SK-MEL-5 (cell line): Measurements from ENCODE around the gene RAB13. TPM values are rescaled to one million over a fixed set of nuclear protein-coding genes. Genes with fewer than 3 reads are reported as not detected.

Experiments
- DNase-seq: peaks from one replicate; pipeline ENCODE4 v3.0.0-alpha.2; 2016; ENCODE audit warnings: low read depth, low spot score
- in situ Hi-C: cut with HindIII; loops from 2 replicates; pipeline ENCODE4 v1.10.0; 2016; ENCODE audit warnings: low sequenced_read_pairs, high pct_unique_total_duplicates, low pct_unique_long_range_greater_than_20kb
- small RNA-seq, 2 experiments: library from RNA; depleted of rRNA; stranded (forward); fragments of <200 nt; gene quantifications; one replicate each; pipeline ENCODE3, GENCODE V24; 2014
- total RNA-seq: library from RNA; depleted of rRNA; stranded (reverse); fragments of >200 nt; shearing (Covaris generic); gene quantifications from 2 replicates; pipeline ENCODE4 v1.2.3, GENCODE V29; 2014; rRNA removed

The RAB13 gene
- total RNA-seq, 1 experiment from 2014 or later = 55.6 TPM

- no peak for DNase-seq
- in situ Hi-C loops = no loop called here
Measured at GRCh38 chr1:153944005-153944826, 41.9 kb downstream of the RAB13 start.

DNA sequence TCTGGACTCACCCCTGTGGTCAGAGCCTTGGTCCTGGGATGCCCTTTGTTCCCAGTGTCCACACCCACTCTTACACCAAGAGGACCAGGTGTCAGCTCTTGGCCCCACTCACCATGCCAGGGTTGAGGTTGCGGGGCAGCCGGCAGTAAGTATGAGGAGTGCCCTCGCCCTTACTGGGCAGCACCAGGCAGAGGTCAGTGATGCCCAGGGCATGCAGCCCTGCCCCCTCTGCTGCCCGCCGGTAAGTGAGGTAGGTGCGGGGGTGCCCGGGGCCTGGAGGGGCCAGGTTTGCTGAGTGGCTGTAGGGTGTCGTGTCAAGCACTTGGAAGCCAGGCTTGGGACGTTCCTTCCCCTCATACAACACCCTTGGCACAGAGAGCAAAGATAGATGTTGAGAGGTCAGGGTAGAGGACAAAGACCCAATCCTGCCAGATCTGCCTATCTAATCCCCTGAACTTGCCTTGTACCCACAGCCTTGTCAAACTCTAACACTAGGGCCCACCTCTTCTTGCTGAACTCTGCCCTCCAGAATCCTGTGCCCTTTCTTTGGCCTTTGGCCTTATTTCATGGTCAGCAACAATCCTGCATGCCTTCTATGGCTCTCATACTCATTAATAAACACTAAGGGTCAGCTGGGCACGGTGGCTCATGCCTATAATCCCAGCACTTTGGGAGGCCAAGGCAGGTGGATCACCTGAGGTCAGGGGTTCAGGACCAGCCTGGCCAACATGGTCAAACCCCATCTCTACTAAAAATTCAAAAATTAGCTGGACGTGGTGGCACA is 43.2 kb downstream of the RAB13 start:
- DNase-seq = no peak
- in situ Hi-C loops = no loop called here

DNA sequence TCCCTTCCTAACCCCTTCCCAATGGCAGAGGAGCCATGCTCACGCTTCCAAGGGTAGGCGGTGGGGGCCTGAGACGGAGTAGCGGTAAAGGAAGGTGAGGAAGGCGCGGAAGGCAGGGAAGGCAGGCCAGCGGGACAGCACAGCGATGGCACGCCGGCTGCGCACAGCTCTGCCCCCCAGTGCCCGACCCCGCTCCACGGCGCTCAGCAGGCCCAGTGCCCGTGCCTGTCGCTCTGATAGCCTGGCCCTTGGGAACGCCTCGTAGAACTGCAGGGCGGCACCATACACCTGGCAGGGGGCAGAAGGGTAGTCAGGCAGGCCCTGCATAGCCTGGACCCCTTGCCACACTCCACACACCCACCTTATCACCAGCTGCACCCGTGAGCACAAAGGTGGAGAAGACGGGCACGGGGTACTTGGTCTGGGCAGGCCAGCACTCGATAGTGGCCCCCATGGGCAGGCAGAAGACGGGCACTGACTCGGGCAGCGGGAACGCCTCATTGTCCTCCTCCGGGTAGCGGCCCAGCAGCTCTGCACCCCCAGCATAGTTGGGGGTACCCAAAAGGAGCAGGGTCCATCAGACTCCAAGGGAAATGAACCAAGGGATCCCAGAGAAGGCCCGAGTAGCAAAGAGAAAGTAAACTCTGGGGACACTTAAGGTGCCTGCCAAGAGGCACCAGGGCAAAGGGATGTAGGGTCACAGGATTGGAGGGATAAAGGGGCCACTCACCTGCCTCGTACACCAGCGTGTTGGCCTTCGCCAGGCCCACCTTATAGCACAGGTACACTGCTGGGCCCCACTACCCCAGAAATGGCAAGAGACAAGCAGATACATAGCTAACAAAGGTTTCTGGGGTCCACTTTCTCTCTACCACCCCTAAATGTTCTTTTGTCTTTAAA is 44.1 kb downstream of the RAB13 start:
- in situ Hi-C loops = no loop called here
- DNase-seq = no peak

- in situ Hi-C loops = no loop called here
- no peak for DNase-seq
Measured at GRCh38 chr1:153940756-153941155, 45.4 kb downstream of the RAB13 start.

GRCh38 chr1:153939476-153939875 is 46.7 kb downstream of the RAB13 start:
- DNase-seq = no peak
- in situ Hi-C loops = no loop called here

GRCh38 chr1:153938996-153939395 is 47.1 kb downstream of the RAB13 start:
- in situ Hi-C loops = no loop called here
- no peak for DNase-seq

- no peak for DNase-seq
- in situ Hi-C loops = no loop called here
Measured at GRCh38 chr1:153937331-153937730, 48.8 kb downstream of the RAB13 start.

GRCh38 chr1:153936011-153936802 is 49.9 kb downstream of the RAB13 start:
- in situ Hi-C loops = no loop called here
- no peak for DNase-seq

DNA sequence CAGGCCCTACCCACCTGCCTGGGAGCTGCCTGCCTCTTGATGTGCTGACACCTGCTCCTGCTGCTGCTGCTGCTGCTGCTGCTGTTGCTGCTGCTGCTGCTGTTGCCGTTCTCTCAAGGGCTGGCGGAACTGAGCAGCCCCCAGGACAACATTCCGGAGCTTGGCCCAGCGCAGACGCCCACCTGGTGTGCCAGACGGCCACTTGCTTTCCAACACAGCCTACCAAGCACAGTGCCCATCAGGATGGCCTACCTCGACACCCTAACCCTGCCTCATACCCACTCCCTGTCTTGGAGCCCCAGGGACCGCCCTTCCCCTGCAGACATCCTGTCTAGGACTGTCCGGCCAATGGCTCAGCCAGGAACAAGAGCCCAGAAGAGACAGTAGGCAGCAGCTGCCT is 51.4 kb downstream of the RAB13 start:
- no peak for DNase-seq
- in situ Hi-C loops = no loop called here

DNA sequence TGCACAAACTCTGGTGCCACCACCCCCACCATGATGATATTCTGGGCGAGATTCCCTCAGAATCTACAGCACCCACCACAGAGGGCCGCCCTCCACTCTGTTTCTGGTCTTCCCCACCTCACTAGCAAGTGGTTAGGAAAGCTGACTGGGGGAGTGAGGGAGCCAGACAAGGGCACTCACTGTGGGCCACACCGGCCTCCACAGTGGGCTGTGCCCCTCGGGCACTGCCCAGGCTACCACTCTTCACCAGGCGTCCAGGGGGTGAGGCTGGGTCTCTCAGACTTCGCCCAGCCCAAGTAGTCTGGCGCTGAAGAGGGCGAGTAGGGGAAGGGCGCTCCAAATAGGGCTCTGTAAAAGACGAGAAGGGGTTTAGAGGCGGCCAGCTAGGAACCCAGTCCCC is 52.2 kb downstream of the RAB13 start:
- no peak for DNase-seq
- in situ Hi-C loops = no loop called here

- in situ Hi-C loops = no loop called here
Measured at GRCh38 chr1:153933430-153933829, 52.7 kb downstream of the RAB13 start.

DNA sequence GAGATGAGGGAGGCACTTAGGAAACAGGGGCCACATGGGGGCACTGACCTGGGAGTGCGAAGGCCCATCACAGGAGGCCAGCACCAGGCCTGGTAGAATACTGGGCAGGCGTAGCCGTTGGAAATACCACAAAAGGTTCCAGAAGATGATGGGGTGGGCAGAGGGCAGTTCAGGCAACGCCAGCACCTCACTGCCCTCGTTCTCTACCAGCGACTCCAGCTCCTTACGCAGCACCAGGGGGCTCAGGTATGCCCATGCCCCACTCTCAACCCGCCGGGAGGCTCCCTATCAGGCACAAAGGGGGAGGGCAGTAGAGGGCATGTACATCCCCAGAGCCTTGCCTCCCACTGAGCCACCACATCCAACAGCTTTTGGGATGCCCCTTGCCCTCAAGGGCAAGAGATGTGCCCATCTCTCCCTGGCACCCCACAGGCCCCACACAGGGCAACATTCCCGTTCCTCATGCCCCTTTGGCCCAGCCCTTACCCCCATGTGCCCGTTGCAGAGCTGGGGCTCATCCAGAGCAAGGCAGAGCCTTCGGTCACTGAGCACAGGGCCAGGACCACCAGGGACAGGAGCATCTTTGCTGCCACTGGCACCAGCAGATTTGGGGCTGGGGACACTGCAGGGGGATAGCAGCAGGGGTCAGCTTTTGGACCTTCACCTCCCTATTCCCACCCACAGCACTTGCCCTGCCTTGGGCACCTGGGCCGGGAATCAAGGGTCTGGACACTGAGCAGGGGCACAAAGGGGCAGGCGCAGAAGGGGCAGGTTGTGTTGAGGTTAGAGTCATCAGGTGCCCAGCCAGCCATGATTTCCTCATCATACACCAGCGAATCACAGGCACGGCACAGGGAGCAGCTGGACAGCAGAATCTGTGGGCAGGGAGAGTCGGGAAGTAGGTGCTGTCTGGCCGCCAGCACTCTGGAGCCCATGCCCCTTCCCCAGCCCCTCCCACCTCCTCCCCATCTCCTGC is 53.7 kb downstream of the RAB13 start:
- DNase-seq = no peak
- in situ Hi-C loops = no loop called here

More at GRCh38 chr1:153933430-153933829, 52.7 kb downstream of the RAB13 start:
- DNase-seq = no peak

Small RNA genes within 50 kb of the gene (small RNA-seq; reads per million reads assigned to genes)
- 0 reads per million in 2 experiments for gene MIR6737

Other genes starting within 250 kb of the RAB13 start
- gene SLC27A3, start 210.9 kb downstream of the RAB13 start, total RNA-seq = 174 and 184 TPM in 2 replicates
- 8.4 and 8.7 TPM in 2 replicates for gene GATAD2B, start 63.4 kb downstream of the RAB13 start, total RNA-seq
- 13.8 and 17.9 TPM in 2 replicates for gene DENND4B, start 39.6 kb downstream of the RAB13 start, total RNA-seq
- 11.1 and 14.8 TPM in 2 replicates for gene CRTC2, start 27.7 kb downstream of the RAB13 start, total RNA-seq
- 240 and 242 TPM in 2 replicates for gene SLC39A1, start 22.8 kb downstream of the RAB13 start, total RNA-seq
- gene CREB3L4, start 18.4 kb downstream of the RAB13 start, total RNA-seq = 16.7 and 23.8 TPM in 2 replicates
- 348 and 362 TPM in 2 replicates for gene JTB, start 8.7 kb downstream of the RAB13 start, total RNA-seq
- gene RPS27, start 4.4 kb upstream of the RAB13 start, total RNA-seq = 5,494 and 5,700 TPM in 2 replicates
- not detected in 2 replicates for gene NUP210L, start 168.7 kb upstream of the RAB13 start, total RNA-seq
- 706 and 766 TPM in 2 replicates for gene TPM3, start 205.8 kb upstream of the RAB13 start, total RNA-seq
- gene CFAP141, start 220.0 kb upstream of the RAB13 start, total RNA-seq = not detected in 2 replicates
- gene UBAP2L, start 234.6 kb upstream of the RAB13 start, total RNA-seq = 161 and 180 TPM in 2 replicates